Measurements from ENCODE around the gene BRPF3. TPM values are rescaled to one million over a fixed set of nuclear protein-coding genes. Genes with fewer than 3 reads are reported as not detected.

The BRPF3 gene
- total and polyA plus RNA-seq, 2 of the 13 experiments (the other 11 are each of a cell fraction or from before 2014, with no cell fraction given), result 12.3 to 22.9 TPM

DNA sequence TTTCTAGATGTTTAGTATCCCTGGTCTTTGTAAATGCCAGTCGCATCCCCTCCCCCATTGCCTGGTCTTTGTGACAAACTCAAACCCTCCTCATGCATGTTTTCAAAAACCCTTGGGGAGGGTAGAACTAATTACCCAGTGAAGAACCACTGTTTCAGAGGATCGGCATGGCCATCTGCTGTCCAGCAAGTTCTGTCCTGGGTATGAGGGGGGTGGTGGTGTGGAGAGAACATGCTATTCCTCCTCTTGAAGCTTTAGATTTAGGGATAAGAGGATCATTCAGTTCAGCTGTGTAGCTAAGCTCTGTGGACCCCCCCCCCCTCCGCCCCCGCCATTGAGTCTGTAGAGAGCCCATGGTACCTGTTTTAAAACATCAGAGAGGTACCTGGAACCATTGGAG lies 5.6 kb downstream of the BRPF3 start:
- WGBS (ENCODE audit: low lambda C conversion rate), result over 99% methylated on average over 4 of the region's 4 CpGs
- Histone ChIP-seq H3K9me3 (ENCODE audit: low read length) (no peaks in the 10 kb centered on the region), H3K9ac (ENCODE audit: insufficient read depth, low read depth, low read length) (no peak overlapping the region), H4K20me1 (ENCODE audit: insufficient read depth, low read length) (no peaks in the 10 kb centered on the region; the same call in 1 of the 2 replicates), H3K27me3 (ENCODE audit: control insufficient read depth in 1 of 2, insufficient read depth in 2 of 2, low read length in 2 of 2) (no peaks in the 10 kb centered on the region), H3K36me3 (replicated peaks in 1 of 2; ENCODE audit: control insufficient read depth in 1 of 2, insufficient read depth in 2 of 2, low read length in 2 of 2) (peaks cover 39 to 76% of the 10 kb centered on the region in 2 experiments), H2AFZ (ENCODE audit: low read length) (no peak overlapping the region), H3K4me3 (replicated peaks in 1 of 3; ENCODE audit: insufficient read depth in 1 of 3, low read depth in 2 of 3, low read length in 3 of 3) (no peak overlapping the region), H3K4me2 (ENCODE audit: low read depth, low read length) (no peak overlapping the region), H3K79me2 (ENCODE audit: insufficient read depth, low read length) (peaks cover 57% of the 10 kb centered on the region), H3K27ac (ENCODE audit: extremely low read length, insufficient read depth, low read length) (no peak overlapping the region), H3K4me1 (ENCODE audit: insufficient read depth, low read length) (peaks cover 20% of the 10 kb centered on the region)
- in situ Hi-C loops (cut with HindIII; ENCODE audit: extremely low pct_ligation_motif_present, low pct_unique_long_range_greater_than_20kb), result no loop called here
- no peak for FAIRE-seq
- ChIA-PET CTCF (ENCODE audit: low intra/inter-chr PET ratio, low total read pairs) (no interaction called here), POLR2A (no interaction called here)
- intact Hi-C loops (cut with micrococcal nuclease; ENCODE audit: unreplicated experiment), result no loop called here
- no peak for TF ChIP-seq RBAK (CRISPR knock-in tag; IDR thresholded peaks at IDR 0.05)
- TF ChIP-seq ZNF710 (CRISPR knock-in tag; IDR thresholded peaks at IDR 0.05; ENCODE audit: borderline replicate concordance), result no peak
- TF ChIP-seq CENPBD1 (CRISPR knock-in tag; IDR thresholded peaks at IDR 0.05; ENCODE audit: borderline replicate concordance, low read depth), result no peak
- no TSS peak for BruUV-seq (replicated peaks)
- DNase-seq (ENCODE audit: low spot score), result no peak
- no peak for ATAC-seq

- H3K9me3 ChIP-seq (ENCODE audit: low read length), result no peaks in the 10 kb centered on the region
- H3K4me2 ChIP-seq (ENCODE audit: low read depth, low read length), result no peak overlapping the region
- no TSS peak for BruUV-seq (replicated peaks)
- ChIA-PET CTCF (ENCODE audit: low intra/inter-chr PET ratio, low total read pairs) (no interaction called here), POLR2A (no interaction called here)
- TF ChIP-seq RBFOX2 (IDR thresholded peaks at IDR 0.05; ENCODE audit: low read depth, low read length), result 0 out of 2 replicates have a peak, but pooled peaks have one; percentile 15
- TF ChIP-seq ISL2 (CRISPR knock-in tag; IDR thresholded peaks at IDR 0.05), result no peak
- TF ChIP-seq, protein P1, sequence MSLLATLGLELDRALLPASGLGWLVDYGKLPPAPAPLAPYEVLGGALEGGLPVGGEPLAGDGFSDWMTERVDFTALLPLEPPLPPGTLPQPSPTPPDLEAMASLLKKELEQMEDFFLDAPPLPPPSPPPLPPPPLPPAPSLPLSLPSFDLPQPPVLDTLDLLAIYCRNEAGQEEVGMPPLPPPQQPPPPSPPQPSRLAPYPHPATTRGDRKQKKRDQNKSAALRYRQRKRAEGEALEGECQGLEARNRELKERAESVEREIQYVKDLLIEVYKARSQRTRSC (CRISPR knock-in tag; IDR thresholded peaks at IDR 0.05; ENCODE audit: low read depth), result no peak
- no peak for TF ChIP-seq BCL3 (CRISPR knock-in tag; IDR thresholded peaks at IDR 0.05)
- 98% methylated on average over 10 of the region's 10 CpGs for WGBS (ENCODE audit: low lambda C conversion rate)
- intact Hi-C loops (cut with micrococcal nuclease; ENCODE audit: unreplicated experiment) (no loop called here), in situ Hi-C loops (cut with HindIII; ENCODE audit: extremely low pct_ligation_motif_present, low pct_unique_long_range_greater_than_20kb) (no loop called here)
- H3K36me3 ChIP-seq (replicated peaks in 1 of 2; ENCODE audit: control insufficient read depth in 1 of 2, insufficient read depth in 2 of 2, low read length in 2 of 2), result peaks cover 55 to 97% of the 10 kb centered on the region in 2 experiments
- no peak overlapping the region for H3K4me3 ChIP-seq (replicated peaks in 1 of 3; ENCODE audit: insufficient read depth in 1 of 3, low read depth in 2 of 3, low read length in 3 of 3)
- DNase-seq (ENCODE audit: low spot score) (no peak), FAIRE-seq (no peak), ATAC-seq (no peak)
- peaks cover 38% of the 10 kb centered on the region for H3K79me2 ChIP-seq (ENCODE audit: insufficient read depth, low read length)
- H2AFZ ChIP-seq (ENCODE audit: low read length), result no peak overlapping the region
- no peaks in the 10 kb centered on the region; the same call in 1 of the 2 replicates for H4K20me1 ChIP-seq (ENCODE audit: insufficient read depth, low read length)
- H3K9ac ChIP-seq (ENCODE audit: insufficient read depth, low read depth, low read length), result no peak overlapping the region
- H3K27ac ChIP-seq (ENCODE audit: extremely low read length, insufficient read depth, low read length), result no peak overlapping the region
- peaks cover 13% of the 10 kb centered on the region for H3K4me1 ChIP-seq (ENCODE audit: insufficient read depth, low read length)
- no peaks in the 10 kb centered on the region for H3K27me3 ChIP-seq (ENCODE audit: control insufficient read depth in 1 of 2, insufficient read depth in 2 of 2, low read length in 2 of 2)
Observed at GRCh38 chr6:36204068-36204753, 7.7 kb downstream of the BRPF3 start.

Data from HepG2 (cell line).